ENCODE results near the gene CTSZ.

DNA sequence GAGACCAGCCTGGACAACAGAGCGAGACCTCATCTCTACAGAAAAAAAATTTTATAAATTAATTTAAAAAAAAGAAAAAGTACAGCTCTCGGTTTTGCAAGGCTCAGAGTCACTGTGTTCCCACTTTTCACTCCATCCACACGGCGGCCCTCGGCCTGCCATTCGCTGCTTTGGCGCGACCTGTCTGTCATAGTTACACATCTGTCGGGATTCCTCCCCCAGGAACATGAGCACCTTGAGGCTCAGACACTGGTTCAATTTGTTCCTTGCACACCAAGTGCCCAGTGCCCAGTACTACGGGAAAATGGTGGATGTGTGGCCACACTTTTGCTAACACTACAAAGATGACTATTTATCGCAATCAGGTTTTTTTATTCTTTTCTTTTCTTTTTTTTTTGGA, 8.4 kb downstream of the CTSZ start:
- no peak for TF ChIP-seq CTCF (conservative IDR thresholded peaks at IDR 0.05)
- no peak for TF ChIP-seq EZH2 (IDR thresholded peaks at IDR 0.05; ENCODE audit: low read depth)

Data from PC-9 (cell line).